ENCODE data around the gene KIAA0232.

DNA sequence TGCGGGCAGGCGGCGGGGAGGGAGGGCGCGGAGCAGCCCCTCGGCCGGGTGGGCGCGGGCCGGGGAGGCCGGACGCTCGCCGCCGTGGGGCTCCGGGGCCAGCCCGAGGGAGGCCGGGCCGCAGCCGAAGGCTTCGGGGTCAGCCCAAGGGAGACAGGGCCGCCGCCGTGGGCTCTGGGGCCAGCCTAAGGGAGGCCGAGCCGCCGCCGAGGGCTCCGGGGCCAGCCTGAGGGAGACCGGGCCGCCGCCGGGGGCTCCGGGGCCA, 251 bp downstream of the KIAA0232 start:
- TF ChIP-seq POLR2A (IDR thresholded peaks at IDR 0.05; ENCODE audit: low read depth) (no peak), CTCF (IDR thresholded peaks at IDR 0.05) (no peak), EP300 (IDR thresholded peaks at IDR 0.05) (no peak)

Measured in esophagus muscularis mucosa (tissue), 4 donors.